ENCODE data around the gene DNAL4.

DNA sequence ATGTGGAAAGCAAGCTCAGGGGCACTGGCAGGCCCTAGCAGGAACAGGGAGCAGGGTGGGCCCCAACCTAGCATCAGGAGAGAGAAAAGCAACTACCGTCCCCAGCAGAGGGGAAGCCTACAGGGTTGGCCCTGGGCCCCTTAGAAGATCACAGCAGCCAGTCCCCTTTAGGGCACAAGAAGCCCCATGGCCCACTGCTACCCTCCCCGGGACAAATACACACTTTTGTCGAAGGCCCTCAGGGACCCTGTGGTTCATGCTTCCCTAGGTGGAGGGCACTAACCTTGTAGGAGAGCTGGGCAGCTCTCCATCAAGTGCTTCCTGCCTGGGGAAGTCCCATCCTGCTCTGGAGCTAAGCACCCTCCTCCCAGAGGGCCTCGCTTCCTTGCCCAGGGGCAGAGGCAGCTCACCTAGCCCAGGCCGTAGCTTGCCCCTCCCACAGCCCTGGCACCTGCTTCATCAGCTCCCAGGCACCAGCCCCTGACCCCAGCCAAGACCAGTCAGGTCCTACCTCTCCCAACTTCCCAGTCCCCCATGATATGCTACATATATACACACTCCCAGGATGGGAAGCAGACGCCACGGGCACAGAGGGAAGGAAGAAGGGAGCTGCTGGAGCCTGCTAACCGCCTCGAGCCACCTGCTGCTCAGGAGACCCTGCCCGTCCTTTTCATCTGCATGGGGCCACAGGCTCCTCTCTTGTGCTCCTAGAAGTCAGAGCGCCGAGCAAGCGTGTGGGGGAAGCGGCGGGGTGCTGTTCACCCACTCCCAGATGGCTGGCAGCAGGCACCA, 58.3 kb downstream of the DNAL4 start:
- TF ChIP-seq POLR2AphosphoS5 (IDR thresholded peaks at IDR 0.05; ENCODE audit: low read depth, low read length) (0 out of 2 replicates have a peak, but pooled peaks have one; percentile 37), TAF1 (IDR thresholded peaks at IDR 0.05; ENCODE audit: borderline replicate concordance, insufficient read depth, low read length) (no peak), SIN3A (IDR thresholded peaks at IDR 0.05; ENCODE audit: borderline replicate concordance, insufficient read depth, low read length) (no peak), FOXP2 (optimal IDR thresholded peaks at IDR 0.05; ENCODE audit: borderline replicate concordance, extremely low read depth, extremely low read length, insufficient read depth) (no peak)
- TF ChIP-seq, protein P1, sequence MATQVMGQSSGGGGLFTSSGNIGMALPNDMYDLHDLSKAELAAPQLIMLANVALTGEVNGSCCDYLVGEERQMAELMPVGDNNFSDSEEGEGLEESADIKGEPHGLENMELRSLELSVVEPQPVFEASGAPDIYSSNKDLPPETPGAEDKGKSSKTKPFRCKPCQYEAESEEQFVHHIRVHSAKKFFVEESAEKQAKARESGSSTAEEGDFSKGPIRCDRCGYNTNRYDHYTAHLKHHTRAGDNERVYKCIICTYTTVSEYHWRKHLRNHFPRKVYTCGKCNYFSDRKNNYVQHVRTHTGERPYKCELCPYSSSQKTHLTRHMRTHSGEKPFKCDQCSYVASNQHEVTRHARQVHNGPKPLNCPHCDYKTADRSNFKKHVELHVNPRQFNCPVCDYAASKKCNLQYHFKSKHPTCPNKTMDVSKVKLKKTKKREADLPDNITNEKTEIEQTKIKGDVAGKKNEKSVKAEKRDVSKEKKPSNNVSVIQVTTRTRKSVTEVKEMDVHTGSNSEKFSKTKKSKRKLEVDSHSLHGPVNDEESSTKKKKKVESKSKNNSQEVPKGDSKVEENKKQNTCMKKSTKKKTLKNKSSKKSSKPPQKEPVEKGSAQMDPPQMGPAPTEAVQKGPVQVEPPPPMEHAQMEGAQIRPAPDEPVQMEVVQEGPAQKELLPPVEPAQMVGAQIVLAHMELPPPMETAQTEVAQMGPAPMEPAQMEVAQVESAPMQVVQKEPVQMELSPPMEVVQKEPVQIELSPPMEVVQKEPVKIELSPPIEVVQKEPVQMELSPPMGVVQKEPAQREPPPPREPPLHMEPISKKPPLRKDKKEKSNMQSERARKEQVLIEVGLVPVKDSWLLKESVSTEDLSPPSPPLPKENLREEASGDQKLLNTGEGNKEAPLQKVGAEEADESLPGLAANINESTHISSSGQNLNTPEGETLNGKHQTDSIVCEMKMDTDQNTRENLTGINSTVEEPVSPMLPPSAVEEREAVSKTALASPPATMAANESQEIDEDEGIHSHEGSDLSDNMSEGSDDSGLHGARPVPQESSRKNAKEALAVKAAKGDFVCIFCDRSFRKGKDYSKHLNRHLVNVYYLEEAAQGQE (IDR thresholded peaks at IDR 0.05; ENCODE audit: insufficient read depth in 1 of 2, low read depth in 2 of 2, low read length in 2 of 2): no peak

Data from PFSK-1 (cell line).